Germinal center (tissue), 1 donor: ENCODE measurements around the gene ZNF839.
"Not testable (repeated sequence)": the region's sequence is repeated elsewhere in the genome, so short reads cannot be mapped to it uniquely, and the experiment has no call there.

Experiments used
- DNase-seq: peaks from one replicate; pipeline ENCODE4 v3.0.0; 2012; ENCODE audit warnings: mixed read lengths, low spot score

Gene ZNF839

DNA sequence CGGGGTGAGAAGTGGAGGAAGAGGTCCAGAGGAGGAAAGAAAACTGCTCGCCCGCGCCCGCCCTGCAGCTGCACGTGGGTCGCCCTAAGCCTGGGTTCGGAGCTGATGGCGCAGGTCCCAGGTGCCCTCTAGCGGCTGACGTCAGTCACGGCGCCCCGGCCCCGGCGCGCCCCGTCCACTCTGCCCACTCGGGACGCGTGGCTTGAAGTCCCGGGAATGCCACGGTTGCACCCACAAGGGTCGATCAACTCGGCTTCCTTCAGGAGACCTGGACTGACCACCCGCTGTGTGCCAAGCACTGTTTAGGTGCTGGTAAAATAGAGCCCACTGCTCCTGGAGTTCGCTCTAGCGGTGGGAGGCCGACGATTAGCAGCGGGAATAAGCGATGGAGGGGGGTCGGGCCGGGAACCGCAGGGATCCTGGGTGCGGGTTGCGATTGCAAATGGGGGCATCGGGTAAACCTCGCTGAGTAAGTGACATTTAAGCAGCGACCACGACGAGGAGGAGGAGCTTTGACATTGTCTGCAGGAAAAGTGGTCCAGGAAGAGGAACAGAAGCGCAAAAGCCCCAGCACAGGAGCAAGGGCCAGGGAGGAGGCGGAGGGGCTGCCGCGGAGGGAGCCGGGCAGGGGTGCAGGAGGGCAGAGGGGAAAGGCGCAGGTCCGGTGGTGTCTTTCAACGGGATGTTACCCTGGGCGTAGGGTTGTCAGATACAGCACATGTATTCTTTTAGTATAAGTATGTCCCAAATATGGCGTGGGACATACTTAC is 5.1 kb upstream of the ZNF839 start:
- peak; percentile 87 for DNase-seq

DNA sequence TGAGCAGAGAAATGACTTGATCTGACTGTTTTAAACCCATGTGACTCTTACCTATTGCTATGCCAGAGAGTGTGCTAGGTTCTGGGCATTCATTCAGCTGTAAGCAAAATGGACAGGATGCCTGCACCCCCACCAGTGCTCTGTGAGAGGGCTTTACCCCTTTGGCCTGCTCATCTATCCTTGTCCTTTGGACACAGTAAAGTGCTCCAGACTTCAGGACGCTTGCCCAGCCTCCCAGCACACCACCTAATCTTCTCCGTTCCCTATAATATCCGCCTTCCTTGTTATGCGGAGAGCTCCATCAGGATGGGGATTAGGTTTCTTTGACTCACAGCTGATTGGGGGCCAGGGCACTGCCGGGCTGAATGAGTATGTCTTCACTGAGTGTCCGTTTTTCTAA is 4.4 kb upstream of the ZNF839 start:
- DNase-seq, result no peak

DNA sequence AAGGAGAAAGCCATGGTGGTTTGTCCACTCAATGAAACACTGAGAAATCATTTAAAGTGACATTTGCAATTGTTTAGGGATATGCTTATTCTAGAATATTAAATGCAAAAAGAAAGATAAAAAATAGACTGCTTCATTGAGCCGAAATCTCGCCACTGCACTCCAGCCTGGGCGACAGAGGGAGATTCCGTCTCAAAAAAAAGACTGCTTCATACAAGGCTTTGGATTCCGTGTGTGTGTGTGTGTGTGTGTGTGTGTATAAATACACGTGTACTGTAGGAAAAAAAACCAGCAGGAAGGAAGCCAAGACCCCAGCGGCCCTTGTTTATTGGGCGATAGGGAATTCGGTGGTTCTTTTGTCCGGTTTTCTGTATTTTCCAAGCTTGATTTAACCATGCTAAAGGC is 3.2 kb upstream of the ZNF839 start:
- no peak for DNase-seq

DNA sequence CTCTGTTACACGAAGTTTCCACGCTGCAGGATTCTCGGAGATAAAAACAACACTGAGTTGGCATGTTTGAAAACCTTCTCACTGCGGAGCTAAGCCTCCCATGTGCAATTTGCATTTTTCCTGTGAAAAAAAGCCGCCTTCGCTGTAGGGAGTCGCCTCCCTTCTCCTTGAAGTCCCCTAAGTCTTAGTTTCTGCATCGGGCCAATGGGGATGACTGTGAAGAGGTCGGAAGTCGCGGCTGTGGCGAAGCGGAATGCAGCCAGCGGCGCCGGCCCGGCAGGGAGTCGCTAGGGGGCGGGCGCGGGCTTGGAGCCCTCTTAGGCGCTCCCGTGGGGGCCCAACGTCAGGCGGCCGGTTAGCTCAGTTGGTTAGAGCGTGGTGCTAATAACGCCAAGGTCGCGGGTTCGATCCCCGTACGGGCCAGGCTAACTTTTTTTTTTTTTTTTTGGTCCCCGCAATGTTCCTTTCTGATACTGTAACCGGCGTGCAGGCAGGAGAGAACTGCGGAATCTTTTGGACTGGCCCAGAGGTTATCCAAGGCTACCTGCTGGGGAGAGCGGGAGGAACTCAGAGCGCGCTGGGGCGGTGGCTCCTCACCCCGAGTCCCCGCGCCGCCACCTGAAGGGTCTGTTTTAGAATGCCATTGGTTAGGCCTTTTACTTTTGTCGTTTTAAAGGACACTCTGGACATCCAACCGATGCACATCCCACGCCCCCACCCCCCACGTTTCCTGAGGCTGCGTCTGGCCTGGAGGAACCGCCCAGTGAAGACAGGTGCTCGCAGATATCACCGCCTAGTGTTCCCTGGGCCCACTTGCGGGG is 2.6 kb upstream of the ZNF839 start:
- peak; percentile 92 for DNase-seq

GRCh38 chr14:102317564-102318248 is 1.8 kb upstream of the ZNF839 start:
- no peak for DNase-seq

- no peak for DNase-seq
Measured at GRCh38 chr14:102318781-102319276, 717 bp upstream of the ZNF839 start.

- DNase-seq, result peak; percentile 60
Measured at GRCh38 chr14:102320033-102320660, 601 bp downstream of the ZNF839 start.

GRCh38 chr14:102320671-102321455 is 1.3 kb downstream of the ZNF839 start:
- DNase-seq, result no peak

DNA sequence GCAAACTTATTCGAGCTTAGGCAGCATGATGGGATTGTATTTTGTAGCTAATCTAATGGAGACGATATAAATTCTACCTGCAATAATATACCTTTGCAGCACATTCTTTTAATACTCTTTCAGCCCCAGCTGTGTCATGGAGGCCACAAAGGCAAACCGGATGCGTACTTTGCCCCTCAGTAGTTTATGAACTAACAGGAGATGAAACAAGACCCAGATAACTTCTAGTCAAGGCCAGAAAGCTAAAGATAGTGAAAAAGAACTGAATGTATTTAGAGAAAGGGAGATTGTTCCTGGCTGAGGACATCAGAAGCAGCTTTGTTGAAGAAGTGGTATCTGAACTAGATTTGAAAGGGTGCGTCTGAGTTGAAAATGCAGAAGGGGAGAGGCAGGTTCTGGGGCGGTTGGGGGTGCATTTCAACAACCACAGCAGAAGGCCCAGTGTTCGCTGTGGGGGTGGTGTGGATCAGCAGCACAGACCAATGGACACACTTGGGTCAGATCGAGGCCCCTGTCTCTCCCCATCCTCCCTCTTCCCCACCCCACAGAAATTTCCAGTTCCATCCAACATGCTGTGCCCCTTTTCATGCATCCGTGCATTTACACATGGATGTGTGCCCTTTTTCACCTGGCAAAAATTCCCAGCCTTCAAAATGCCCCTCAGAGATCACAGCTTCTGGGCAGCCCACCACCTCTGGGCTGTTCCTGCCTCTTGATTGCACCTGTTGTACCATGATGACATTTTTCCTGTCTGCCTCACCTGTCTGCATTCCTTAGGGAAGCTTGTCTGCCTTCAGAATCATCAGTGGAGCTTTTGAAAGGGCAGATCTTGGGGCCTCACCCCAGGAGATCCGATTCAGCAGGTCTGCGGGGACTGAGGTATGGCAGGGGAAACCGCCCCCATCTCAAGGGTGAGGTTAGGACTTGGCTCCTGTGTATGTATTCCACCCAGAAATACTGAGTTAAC is 2.2 kb downstream of the ZNF839 start:
- DNase-seq, result no peak

- DNase-seq, result peak; percentile 44
Measured at GRCh38 chr14:102323102-102323501, 3.6 kb downstream of the ZNF839 start.

DNA sequence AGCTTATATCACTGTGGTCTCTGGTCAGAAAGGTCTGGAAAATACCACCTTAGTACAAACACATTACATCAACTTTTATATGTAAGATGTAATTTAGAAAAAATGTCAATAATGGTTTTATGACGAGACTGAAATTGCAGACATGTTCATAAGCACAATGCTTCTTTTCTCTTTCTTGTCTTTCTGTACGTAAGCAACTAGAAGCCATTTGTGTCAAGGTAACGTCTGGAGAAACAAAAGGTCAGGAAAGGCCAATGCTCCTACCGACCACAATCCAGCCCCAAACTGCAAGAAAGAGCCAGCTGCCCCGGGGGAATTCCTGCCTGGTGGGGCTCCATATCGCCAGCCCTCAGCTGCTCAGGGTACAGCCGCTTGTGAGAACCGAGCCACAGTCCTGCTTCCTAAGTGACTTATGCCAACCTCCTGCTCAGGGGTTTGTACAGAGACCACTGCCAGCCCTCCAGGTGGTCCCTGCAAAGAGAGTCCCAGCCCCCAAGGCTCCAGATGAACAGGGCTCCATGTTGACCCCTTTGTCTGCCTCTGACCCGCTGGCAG is 6.3 kb downstream of the ZNF839 start:
- no peak for DNase-seq

DNA sequence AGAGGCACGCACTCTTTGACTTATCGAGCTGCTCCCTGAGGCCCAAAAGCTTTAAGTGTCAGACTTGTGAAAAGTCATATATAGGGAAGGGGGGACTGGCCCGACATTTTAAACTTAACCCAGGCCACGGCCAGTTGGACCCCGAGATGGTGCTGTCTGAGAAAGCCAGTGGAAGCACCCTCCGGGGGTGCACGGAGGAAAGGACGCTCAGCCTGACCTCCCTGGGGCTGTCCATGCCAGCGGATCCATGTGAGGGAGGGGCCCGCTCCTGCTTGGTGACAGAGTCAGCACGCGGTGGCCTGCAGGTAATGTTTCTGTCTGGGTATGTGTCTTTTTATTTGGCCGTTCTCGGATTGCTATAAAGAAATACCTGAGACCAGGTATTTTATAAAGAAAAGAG is 7.0 kb downstream of the ZNF839 start:
- no peak for DNase-seq

GRCh38 chr14:102329381-102329780 is 9.8 kb downstream of the ZNF839 start:
- DNase-seq, result not testable (repeated sequence)

DNA sequence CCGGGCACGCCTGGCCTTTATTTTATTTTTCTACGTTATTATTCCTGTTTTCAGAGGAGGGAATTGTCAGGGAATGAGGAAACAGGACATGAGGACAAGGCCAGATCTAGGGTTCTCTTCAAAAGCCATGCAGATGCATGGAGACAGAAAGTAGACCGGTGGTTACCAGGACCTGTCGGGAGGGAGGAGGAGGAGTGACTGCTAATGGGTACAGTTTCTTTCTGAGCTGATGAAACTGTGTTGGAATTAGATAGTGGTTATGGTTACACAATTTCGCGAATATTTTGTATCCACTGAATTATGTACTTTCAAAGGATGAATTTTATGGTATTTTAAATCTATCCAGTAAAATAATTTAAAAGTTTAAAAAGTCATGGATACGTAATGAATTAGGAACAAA is 11.3 kb downstream of the ZNF839 start:
- DNase-seq, result no peak

GRCh38 chr14:102333390-102333789 is 13.8 kb downstream of the ZNF839 start:
- no peak for DNase-seq

GRCh38 chr14:102333795-102334705 is 14.5 kb downstream of the ZNF839 start:
- no peak for DNase-seq

- DNase-seq, result no peak
Measured at GRCh38 chr14:102335163-102335562, 15.6 kb downstream of the ZNF839 start.

- no peak for DNase-seq
Measured at GRCh38 chr14:102338724-102339123, 19.2 kb downstream of the ZNF839 start.

- no peak for DNase-seq
Measured at GRCh38 chr14:102341566-102341965, 22.0 kb downstream of the ZNF839 start.
